ENCODE measurements around the gene TECR. TPM values are rescaled to one million over a fixed set of nuclear protein-coding genes. Genes with fewer than 3 reads are reported as not detected.

TECR gene
- total RNA-seq, 2 experiments from 2014 or later = 217 to 232 TPM

GRCh38 chr19:14595558-14595957 is 66.2 kb downstream of the TECR start:
- H3K27me3 Mint-ChIP-seq = peaks cover 13% of the 10 kb centered on the region
- intact Hi-C loops (cut with DNase I, micrococcal nuclease) = no loop called here
- Histone ChIP-seq H3K4me1 (ENCODE audit: insufficient read depth, low read length) (no peaks in the 10 kb centered on the region), H3K9me3 (ENCODE audit: control insufficient read depth in 1 of 2, insufficient read depth in 1 of 2, low read length in 2 of 2) (no peaks in the 10 kb centered on the region), H3K36me3 (ENCODE audit: insufficient read depth, low read length) (no peaks in the 10 kb centered on the region), H3K4me3 (ENCODE audit: low read length) (no peak overlapping the region), H3K27ac (ENCODE audit: low read depth in 1 of 2, low read length in 2 of 2) (no peak overlapping the region), H3K27me3 (ENCODE audit: control insufficient read depth in 1 of 2, insufficient read depth in 2 of 2, low read length in 2 of 2) (no peaks in the 10 kb centered on the region)
- no peak for DNase-seq
- no peaks in the 10 kb centered on the region for H3K4me1 Mint-ChIP-seq (ENCODE audit: low read depth)
- H3K27ac Mint-ChIP-seq = no peak overlapping the region
- H3K4me3 Mint-ChIP-seq = no peak overlapping the region
- POLR2A ChIA-PET = no interaction called here
- no peak for ATAC-seq (ENCODE audit: poor library complexity)
- TF ChIP-seq, protein P1, sequence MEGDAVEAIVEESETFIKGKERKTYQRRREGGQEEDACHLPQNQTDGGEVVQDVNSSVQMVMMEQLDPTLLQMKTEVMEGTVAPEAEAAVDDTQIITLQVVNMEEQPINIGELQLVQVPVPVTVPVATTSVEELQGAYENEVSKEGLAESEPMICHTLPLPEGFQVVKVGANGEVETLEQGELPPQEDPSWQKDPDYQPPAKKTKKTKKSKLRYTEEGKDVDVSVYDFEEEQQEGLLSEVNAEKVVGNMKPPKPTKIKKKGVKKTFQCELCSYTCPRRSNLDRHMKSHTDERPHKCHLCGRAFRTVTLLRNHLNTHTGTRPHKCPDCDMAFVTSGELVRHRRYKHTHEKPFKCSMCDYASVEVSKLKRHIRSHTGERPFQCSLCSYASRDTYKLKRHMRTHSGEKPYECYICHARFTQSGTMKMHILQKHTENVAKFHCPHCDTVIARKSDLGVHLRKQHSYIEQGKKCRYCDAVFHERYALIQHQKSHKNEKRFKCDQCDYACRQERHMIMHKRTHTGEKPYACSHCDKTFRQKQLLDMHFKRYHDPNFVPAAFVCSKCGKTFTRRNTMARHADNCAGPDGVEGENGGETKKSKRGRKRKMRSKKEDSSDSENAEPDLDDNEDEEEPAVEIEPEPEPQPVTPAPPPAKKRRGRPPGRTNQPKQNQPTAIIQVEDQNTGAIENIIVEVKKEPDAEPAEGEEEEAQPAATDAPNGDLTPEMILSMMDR (IDR thresholded peaks at IDR 0.05) = no peak
- no peaks in the 10 kb centered on the region for H3K36me3 Mint-ChIP-seq (ENCODE audit: low read depth)
- H3K9me3 Mint-ChIP-seq = peaks cover 6% of the 10 kb centered on the region
- CTCF ChIA-PET = no interaction called here

- TF ChIP-seq, protein P1 (IDR thresholded peaks at IDR 0.05) = no peak
- H3K27ac Mint-ChIP-seq = no peak overlapping the region
These were observed 70.3 kb downstream of the TECR start for GRCh38 chr19:14599548-14600147.

GRCh38 chr19:14603990-14604387 is 74.6 kb downstream of the TECR start:
- intact Hi-C loops (cut with DNase I, micrococcal nuclease) = no loop called here
- H3K27ac ChIP-seq (ENCODE audit: low read depth in 1 of 2, low read length in 2 of 2) = no peak overlapping the region
- ChIA-PET CTCF (no interaction called here), POLR2A (no interaction called here)
- no peaks in the 10 kb centered on the region for H3K36me3 ChIP-seq (ENCODE audit: insufficient read depth, low read length)
- Mint-ChIP-seq H3K27me3 (no peaks in the 10 kb centered on the region), H3K4me3 (no peak overlapping the region), H3K36me3 (ENCODE audit: low read depth) (no peaks in the 10 kb centered on the region), H3K27ac (no peak overlapping the region), H3K9me3 (no peaks in the 10 kb centered on the region), H3K4me1 (ENCODE audit: low read depth) (no peaks in the 10 kb centered on the region)
- no peaks in the 10 kb centered on the region for H3K27me3 ChIP-seq (ENCODE audit: control insufficient read depth in 1 of 2, insufficient read depth in 2 of 2, low read length in 2 of 2)
- H3K9me3 ChIP-seq (ENCODE audit: control insufficient read depth in 1 of 2, insufficient read depth in 1 of 2, low read length in 2 of 2) = peaks cover 0 to 4% of the 10 kb centered on the region in 2 experiments
- ATAC-seq (ENCODE audit: poor library complexity) (no peak), DNase-seq (no peak)
- H3K4me1 ChIP-seq (ENCODE audit: insufficient read depth, low read length) = peaks cover 4% of the 10 kb centered on the region
- TF ChIP-seq, protein P1 (IDR thresholded peaks at IDR 0.05) = no peak
- no peak overlapping the region for H3K4me3 ChIP-seq (ENCODE audit: low read length)

More at GRCh38 chr19:14599548-14600147, 70.3 kb downstream of the TECR start:
- intact Hi-C loops (cut with DNase I, micrococcal nuclease) = no loop called here
- Mint-ChIP-seq H3K4me3 (no peak overlapping the region), H3K9me3 (peaks cover 6% of the 10 kb centered on the region), H3K4me1 (ENCODE audit: low read depth) (no peaks in the 10 kb centered on the region), H3K27me3 (peaks cover 5% of the 10 kb centered on the region), H3K36me3 (ENCODE audit: low read depth) (no peaks in the 10 kb centered on the region)
- DNase-seq = no peak
- peaks cover 4% of the 10 kb centered on the region for H3K4me1 ChIP-seq (ENCODE audit: insufficient read depth, low read length)
- H3K36me3 ChIP-seq (ENCODE audit: insufficient read depth, low read length) = no peaks in the 10 kb centered on the region
- ATAC-seq (ENCODE audit: poor library complexity) = no peak
- CTCF ChIA-PET = no interaction called here
- H3K4me3 ChIP-seq (ENCODE audit: low read length) = no peak overlapping the region
- no peaks in the 10 kb centered on the region for H3K27me3 ChIP-seq (ENCODE audit: control insufficient read depth in 1 of 2, insufficient read depth in 2 of 2, low read length in 2 of 2)
- H3K9me3 ChIP-seq (ENCODE audit: control insufficient read depth in 1 of 2, insufficient read depth in 1 of 2, low read length in 2 of 2) = peaks cover 0 to 4% of the 10 kb centered on the region in 2 experiments
- POLR2A ChIA-PET = no interaction called here
- H3K27ac ChIP-seq (ENCODE audit: low read depth in 1 of 2, low read length in 2 of 2) = no peak overlapping the region

All from CD4-positive, alpha-beta T cell (primary cell).